SH-SY5Y (cell line): ENCODE measurements around the gene PHF1.

Source experiments
- GATA2 ChIP-seq: IDR thresholded peaks from 2 replicates; pipeline ENCODE4 v1.6.1; 2011; ENCODE audit warnings: mild to moderate bottlenecking, low read depth, low read length
- GATA3 ChIP-seq: IDR thresholded peaks from 2 replicates; pipeline ENCODE4 v1.6.1; 2011; ENCODE audit warnings: low read depth, mild to moderate bottlenecking, low read length, moderate library complexity

PHF1 gene

GRCh38 chr6:33410711-33411631 lies at the start of gene PHF1:
PHF1 (plus strand) TSS chr6:33411014; CDS start chr6:33412264, 1,250 bp downstream.
- TF ChIP-seq GATA2 = no peak

GRCh38 chr6:33367009-33367714 lies 43.7 kb upstream of the PHF1 start:
- TF ChIP-seq GATA3 (no peak), GATA2 (no peak)

- TF ChIP-seq GATA3 (no peak), GATA2 (peak; percentile 59; the same call in 1 of the 2 replicates)
These were observed 38.2 kb upstream of the PHF1 start for GRCh38 chr6:33372526-33373123.

GRCh38 chr6:33373960-33374910 lies 36.6 kb upstream of the PHF1 start:
- TF ChIP-seq GATA3 (no peak), GATA2 (no peak)

DNA sequence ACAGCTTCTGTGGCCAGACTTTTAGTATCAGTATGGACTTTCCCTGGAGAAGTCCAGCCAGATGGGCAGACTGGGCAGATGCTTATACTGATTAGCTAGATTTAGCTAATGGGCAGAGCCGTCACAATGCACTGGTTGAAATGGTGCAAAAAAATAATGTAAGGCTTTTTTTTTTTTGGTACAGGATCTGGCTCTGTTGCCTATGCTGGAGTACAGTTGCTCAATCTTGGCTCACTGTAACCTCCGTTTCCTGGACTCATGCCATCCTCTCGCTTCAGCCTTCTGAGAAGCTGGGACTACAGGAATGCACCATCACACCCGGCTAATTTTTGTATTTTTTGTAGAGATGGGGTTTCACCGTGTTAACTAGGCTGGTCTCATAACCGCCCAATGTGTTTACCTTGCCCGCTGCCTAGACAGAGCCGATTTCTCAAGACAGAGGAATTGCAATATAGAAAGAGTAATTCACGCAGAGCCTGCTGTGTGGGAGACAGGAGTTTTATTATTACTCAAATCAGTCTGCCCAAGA lies 35.6 kb upstream of the PHF1 start:
- TF ChIP-seq GATA3 (peak; percentile 49; the same call in 1 of the 2 replicates), GATA2 (peak; percentile 74)

- TF ChIP-seq GATA2 = no peak
- TF ChIP-seq GATA3 = no peak
These were observed 33.6 kb upstream of the PHF1 start for GRCh38 chr6:33377171-33377570.

DNA sequence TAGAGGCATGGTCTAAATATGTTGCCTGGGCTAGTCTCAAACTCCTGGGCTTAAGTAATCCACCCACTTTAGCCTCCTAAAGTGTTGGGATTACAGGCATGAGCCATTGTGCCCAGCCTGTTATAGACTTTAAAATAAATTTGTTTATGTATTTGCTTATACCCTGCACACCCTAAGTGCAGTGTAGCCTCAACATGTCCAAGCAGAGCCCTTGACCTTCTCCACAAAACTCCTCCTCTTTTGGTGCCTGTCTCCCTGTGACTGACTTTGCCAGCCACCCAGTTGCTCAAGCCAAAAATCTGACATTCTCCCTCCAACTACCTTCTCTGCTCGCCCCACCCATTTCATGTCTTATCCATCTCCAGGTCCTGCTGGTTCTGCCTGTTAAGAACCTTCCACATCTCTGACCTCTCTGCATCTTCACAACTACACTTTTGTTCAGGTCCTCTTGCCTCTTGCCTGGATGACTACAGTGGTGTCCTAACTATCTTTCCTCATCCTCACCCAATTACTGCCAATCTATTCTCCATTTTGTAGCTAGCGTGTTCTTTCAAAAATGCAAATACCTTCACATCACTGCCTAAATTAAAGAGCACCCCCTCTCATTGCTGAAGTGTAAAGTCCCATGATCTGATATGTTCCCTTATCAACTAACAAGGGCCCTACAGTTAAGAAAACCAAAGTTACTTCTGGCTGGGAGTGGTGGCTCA lies 30.4 kb upstream of the PHF1 start:
- no peak for TF ChIP-seq GATA2

DNA sequence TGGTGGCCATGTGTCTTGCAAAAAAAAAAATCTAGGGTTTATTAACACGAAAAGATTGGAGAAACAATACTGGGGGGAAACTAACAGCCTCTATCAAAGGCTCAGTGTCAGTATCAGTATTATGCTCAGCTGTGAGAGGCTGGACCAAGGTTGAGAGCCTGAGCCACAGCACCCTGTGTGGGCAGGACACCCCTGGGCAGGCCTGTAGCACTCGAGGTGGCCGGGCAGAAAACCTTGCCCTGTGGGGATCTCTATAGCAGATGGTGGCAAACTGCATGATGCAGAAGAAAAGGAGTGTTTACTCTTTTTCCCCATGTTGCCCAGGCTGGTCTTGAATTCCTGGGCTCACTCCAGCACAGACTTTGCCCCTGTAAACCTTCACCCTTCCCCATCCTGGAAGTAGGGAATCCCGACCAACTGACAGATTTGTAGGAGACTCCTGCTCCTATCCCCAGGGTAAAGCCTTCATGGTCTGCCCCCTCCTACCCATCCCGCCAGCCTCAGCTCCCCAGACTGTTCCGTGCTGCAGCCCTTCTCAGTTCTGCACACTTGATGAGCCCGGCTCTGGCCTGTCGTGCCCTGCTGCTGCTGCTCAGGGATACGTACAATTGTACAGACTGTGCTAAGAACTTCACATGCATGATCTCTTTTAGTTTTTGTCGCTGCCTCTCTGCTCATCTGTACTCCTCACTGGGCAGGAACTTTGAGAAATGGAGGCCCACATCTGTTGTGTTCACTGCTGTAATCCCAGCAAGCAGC lies 27.2 kb upstream of the PHF1 start:
- TF ChIP-seq GATA2 (no peak), GATA3 (no peak)

GRCh38 chr6:33384581-33385020 lies 26.2 kb upstream of the PHF1 start:
- TF ChIP-seq GATA2 (no peak), GATA3 (no peak)

- TF ChIP-seq GATA3 (no peak), GATA2 (no peak)
These were observed 20.6 kb upstream of the PHF1 start for GRCh38 chr6:33390173-33390572.

DNA sequence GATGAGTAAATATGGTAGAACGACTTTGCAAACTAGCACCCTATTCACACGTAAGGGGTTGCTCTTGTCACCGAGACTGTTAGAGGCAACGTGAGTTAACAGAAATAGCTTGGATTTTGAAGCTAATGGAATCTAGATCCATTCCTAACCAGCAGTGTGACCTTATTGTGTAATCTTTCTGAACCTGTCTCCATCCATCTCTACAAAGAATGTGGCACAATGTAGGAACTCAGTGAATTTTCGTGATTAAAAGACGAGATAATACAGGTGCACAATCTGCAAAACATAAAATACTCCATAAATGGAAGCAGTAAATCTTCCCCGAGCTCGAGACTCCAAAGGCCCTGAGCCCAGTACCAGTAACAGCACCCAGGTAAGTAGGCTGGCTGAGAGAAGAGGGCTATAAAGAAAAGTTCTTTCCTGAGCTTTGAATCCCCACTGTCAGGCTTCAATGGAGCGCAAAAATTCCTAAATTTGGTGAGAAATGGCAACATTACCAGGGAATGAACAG lies 20.0 kb upstream of the PHF1 start:
- TF ChIP-seq GATA2 = no peak
- TF ChIP-seq GATA3 = no peak
